ENCODE measurements around the gene DOCK3.
"Not testable (repeated sequence)": the region's sequence is repeated elsewhere in the genome, so short reads cannot be mapped to it uniquely, and the experiment has no call there.

DOCK3 gene

DNA sequence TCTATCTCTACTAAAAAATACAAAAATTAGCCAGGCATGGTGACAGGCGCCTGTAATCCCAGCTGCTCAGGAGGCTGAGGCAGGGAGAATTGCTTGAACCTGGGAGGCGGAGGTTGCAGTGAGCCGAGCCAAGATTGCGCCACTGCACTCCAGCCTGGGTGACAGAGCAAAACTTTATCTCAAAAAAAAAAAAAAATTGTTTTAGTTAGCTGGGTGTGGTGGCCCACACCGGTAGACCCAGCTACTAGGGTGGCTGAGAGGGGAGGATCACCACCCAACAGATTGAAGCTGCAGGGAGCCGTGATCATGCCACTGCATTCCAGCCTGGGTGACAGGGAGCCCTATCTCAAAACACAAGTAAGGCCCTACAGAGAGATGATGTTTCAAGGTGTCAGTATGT is 712.6 kb downstream of the DOCK3 start:
- DNase-seq (ENCODE audit: low spot score): not testable (repeated sequence)

GRCh38 chr3:51388286-51389029 is 713.7 kb downstream of the DOCK3 start:
- peak; percentile 9 for DNase-seq (ENCODE audit: low spot score)

GRCh38 chr3:51389423-51390183 is 714.9 kb downstream of the DOCK3 start:
- peak; percentile 36 for DNase-seq (ENCODE audit: low spot score)

GRCh38 chr3:51390246-51391074 is 715.7 kb downstream of the DOCK3 start:
- no peak for DNase-seq (ENCODE audit: low spot score)

DNA sequence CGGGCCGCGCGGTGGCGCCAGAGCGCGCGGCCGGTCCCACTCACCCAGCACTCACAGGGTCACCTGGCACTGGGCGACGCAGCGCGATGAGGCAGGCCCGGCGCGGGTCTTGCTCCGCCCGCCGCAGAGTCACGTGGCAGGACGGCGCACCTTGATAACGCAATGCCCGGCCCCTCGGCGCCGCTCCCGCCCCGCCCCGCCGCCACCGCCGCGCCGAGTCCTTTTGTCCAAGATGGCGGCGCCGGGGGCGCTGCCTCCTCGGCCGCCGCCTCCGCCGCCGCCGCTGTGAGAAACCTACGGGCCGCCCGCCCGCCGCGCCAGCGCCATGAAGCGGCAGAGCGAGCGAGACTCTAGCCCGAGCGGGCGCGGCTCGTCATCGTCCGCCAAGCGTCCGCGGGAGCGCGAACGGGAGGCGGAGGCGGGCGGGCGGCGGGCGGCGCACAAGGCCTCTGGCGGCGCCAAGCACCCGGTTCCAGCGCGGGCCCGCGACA is 716.4 kb downstream of the DOCK3 start, which contains the start of gene RBM15B:
TSS of gene RBM15B (plus strand) at position 211 of the 491 bp plus-strand sequence. CDS start at position 326, 115 bp downstream.
- DNase-seq (ENCODE audit: low spot score): peak; percentile 95

- DNase-seq (ENCODE audit: low spot score): peak; percentile 16
These were observed 717.0 kb downstream of the DOCK3 start for GRCh38 chr3:51391566-51392354.

DNA sequence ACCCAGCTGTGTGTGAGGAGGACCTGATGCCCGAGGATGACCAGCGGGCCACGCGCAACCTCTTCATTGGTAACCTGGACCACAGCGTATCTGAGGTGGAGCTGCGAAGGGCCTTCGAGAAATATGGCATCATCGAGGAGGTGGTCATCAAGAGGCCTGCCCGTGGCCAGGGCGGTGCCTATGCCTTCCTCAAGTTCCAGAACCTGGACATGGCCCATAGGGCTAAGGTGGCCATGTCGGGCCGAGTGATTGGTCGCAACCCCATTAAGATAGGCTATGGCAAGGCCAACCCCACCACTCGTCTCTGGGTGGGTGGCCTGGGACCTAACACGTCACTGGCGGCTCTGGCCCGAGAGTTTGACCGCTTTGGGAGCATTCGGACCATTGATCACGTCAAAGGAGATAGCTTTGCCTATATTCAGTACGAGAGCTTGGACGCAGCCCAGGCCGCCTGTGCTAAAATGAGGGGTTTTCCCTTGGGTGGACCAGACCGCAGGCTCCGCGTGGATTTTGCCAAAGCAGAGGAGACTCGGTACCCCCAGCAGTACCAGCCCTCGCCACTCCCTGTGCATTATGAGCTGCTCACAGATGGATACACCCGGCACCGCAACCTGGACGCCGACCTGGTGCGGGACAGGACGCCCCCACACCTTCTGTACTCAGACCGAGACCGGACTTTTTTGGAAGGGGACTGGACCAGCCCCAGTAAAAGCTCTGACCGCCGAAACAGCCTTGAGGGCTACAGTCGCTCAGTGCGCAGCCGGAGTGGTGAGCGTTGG is 717.8 kb downstream of the DOCK3 start:
- DNase-seq (ENCODE audit: low spot score): no peak

GRCh38 chr3:51393134-51393495 is 718.4 kb downstream of the DOCK3 start:
- no peak for DNase-seq (ENCODE audit: low spot score)

DNA sequence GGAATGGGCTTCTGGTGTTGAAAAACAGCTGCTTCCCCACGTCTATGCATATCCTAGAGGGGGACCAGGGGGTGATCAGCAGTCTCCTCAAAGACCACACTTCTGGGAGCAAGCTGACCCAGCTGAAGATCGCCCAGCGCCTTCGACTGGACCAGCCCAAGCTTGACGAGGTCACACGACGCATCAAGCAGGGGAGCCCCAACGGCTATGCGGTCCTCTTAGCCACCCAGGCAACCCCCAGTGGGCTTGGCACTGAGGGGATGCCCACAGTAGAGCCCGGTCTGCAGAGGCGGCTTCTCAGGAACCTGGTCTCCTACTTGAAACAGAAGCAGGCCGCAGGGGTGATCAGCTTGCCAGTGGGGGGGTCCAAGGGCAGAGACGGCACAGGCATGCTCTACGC is 718.8 kb downstream of the DOCK3 start:
- DNase-seq (ENCODE audit: low spot score): no peak

- no peak for DNase-seq (ENCODE audit: low spot score)
These were observed 719.8 kb downstream of the DOCK3 start for GRCh38 chr3:51394541-51394940.

- no peak for DNase-seq (ENCODE audit: low spot score)
These were observed 720.9 kb downstream of the DOCK3 start for GRCh38 chr3:51395493-51396213.

DNA sequence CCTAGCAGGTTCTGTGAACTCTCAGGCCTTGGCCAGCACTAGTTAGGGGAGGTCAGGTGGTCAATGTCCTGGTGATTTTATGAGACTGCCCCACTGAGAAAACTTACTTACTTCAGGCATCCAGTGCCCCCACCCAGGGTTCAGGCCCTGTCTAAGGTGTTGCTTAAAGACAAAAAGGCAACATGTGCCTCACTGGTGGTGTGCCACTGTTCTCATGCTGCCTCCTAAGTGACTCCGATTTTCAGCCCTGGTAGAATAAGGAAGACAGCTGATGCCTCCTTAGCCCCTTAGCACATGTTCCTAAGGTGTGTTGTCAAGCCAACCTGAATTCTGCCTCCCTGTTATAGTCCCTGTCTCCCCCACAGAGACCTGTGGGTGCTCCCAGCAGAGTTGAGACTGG is 721.7 kb downstream of the DOCK3 start:
- DNase-seq (ENCODE audit: low spot score): no peak

DNA sequence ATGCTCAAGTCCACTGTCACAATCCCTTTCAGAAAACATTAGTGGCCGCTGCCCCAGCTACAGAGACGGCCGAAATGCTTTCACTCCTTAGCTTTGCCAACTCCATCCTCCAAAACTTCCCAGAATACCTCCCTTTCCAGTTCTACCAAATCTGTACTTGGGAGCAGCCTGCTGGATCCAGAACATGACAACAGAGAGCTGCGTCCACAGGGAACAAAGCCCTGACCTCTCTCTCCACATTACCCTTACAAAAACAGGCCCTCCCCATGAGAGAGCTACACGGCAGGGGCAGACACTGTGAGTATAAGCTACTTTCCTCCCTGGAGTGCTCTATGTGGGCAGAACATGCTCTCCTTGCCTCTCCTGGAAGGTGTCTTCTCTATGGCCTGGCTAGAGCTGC is 722.7 kb downstream of the DOCK3 start:
- DNase-seq (ENCODE audit: low spot score): no peak

DNA sequence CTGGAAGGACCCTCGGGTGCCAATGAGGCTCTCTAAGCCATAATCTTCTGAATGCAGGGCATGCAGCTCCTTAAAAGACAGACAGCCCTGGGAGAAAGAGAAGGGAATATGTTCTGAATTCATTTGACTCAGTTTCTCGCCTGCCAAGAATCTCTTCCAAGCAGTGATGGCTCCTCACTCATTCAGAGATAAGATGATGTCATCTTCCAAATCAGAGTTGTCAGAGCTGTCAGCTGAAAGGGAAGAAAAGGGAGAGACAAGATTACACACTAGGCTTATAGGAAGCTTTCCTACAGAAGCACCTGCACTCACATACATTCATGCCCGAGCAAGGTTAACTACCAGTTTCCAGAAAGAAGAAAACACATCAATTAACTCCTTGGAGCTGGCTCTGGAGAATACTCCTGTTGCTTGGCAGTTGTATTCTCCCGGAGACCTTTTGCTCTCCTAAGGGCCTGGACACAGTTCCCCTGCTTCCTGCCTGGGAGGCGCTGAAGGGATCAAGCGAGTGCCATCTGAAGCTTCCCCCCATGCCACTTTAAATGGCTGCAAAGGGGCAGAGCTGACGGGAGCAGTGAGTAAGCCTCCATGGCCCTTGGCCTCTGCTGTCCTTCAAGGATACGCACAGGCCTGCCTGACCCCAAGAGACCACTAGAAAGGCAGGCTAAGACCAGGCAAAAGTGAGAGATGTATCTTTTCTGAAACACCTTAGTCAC is 724.0 kb downstream of the DOCK3 start:
- DNase-seq (ENCODE audit: low spot score): no peak

DNA sequence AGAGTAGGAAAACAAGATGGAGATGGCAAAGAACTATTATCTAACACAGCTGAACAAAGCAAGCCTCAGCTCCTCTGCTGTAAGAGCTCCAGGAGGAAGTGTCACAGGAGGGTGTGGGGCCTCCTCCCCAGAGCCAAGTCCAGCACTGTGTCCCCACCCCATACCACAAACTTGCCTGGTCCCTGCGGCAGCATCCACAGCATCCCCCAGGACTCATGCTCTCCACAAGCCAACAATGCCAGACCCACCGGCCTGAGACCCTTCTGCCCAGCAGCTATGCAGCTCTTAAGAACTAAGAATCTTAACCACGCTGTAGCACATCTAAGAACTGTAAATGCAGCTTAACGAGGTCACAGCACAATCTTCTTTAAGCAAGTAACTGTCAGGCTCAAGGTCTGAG is 725.4 kb downstream of the DOCK3 start:
- no peak for DNase-seq (ENCODE audit: low spot score)

GRCh38 chr3:51401735-51402134 is 727.0 kb downstream of the DOCK3 start:
- no peak for DNase-seq (ENCODE audit: low spot score)

DNA sequence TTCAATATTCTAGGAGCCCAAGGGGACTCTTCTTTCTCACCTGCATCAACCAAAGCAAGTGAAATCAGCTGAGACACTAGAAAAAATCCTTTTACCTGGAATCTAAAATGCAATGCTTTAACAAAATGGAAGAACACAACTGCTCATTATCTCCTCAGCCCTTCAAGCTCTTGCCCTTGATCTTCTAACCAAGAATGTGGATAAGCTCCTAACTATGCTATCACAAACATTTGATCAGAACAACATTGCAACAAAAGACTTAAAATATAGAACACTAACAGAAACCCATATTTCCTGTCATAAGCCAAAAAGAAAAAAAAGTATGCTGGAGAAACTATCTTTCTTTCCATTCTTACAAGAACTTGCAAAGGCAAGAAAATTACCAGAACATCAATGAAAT is 728.9 kb downstream of the DOCK3 start:
- DNase-seq (ENCODE audit: low spot score): no peak

DNA sequence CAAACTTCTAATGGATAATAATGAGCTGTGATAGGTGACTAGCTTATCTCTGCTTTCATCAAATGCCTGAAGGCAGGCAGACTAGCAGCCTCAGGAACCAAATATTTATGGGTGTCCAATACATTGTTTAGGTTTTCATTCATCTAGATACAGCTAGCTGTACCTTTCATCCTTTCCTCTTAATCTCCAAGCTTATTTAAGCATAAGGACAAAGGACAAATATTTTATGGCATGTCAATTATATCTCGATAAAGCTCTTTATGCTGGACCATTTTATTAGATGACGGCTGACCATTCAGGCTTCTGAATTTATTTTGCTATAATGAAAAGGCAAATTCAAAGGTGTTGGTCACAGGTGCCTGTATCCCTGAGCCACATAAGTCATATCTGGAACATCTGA is 733.3 kb downstream of the DOCK3 start:
- DNase-seq (ENCODE audit: low spot score): no peak

DNA sequence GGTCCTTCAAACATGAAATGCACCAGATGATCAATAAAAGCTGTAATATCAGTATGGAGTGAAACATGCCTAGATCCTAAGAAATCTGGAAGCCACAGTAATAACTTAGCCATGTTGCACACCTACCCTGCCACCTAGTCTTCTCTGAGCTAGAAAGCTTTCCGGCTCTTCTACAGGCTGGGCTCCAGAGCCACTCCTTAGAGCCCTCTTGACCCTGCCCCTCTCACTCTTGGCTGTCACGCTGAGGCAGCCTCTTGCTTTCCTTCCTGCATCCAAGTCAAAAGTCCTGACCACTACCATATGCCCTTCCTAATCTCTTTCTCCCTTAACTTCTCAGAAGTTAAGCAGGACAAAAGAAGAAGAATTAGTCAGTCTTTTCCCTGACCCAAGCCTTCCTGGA is 734.1 kb downstream of the DOCK3 start:
- no peak for DNase-seq (ENCODE audit: low spot score)
